Adrenal gland (tissue), 12 donors: ENCODE measurements around the gene MICU2. TPM values are rescaled to one million over a fixed set of nuclear protein-coding genes. Genes with fewer than 3 reads are reported as not detected.

Experiments
- DNase-seq, 7 donors: peaks; one replicate each; pipeline ENCODE4 v3.0.0-alpha.2; 2019 to 2020
- H3K27ac ChIP-seq, 5 donors: fragments of 200-600 bp; sonication (generic) in 4 of 5; 1 replicate in 3 of 5; 2 replicates in 2 of 5; pipeline versions ENCODE4 v1.5.1 to v1.8.0; 2016 to 2020; ENCODE audit warnings: mild to moderate bottlenecking in 1 of 5
- H3K27me3 ChIP-seq: fragments of 200-600 bp; 2 replicates; pipeline ENCODE4 v1.8.0; 2021
- H3K36me3 ChIP-seq, 2 donors: fragments of 200-600 bp; replicated peaks in 1 of 2; 1 replicate in 1 of 2; 2 replicates in 1 of 2; pipeline versions ENCODE4 v1.5.1 to v1.8.0; 2018 to 2022
- H3K4me1 ChIP-seq, 2 donors: fragments of 200-600 bp; replicated peaks in 1 of 2; 1 replicate in 1 of 2; 2 replicates in 1 of 2; pipeline versions ENCODE4 v1.5.1 to v1.8.0; 2018 to 2021
- H3K4me3 ChIP-seq, 4 donors: fragments of 200-600 bp; sonication (generic) in 3 of 4; one replicate each; pipeline ENCODE4 v1.5.1; 2016 to 2018
- H3K9me3 ChIP-seq, 3 donors: fragments of 200-600 bp; sonication (generic) in 1 of 3; replicated peaks in 1 of 3; 1 replicate in 2 of 3; 2 replicates in 1 of 3; pipeline versions ENCODE4 v1.5.1 to v1.8.0; 2016 to 2021
- POLR2A ChIP-seq, 2 donors: fragments of 450-650 bp; IDR thresholded peaks; one replicate each; pipeline ENCODE4 v1.6.1; 2017; ENCODE audit warnings: antibody characterized with exemption in 2 of 2, mild to moderate bottlenecking in 2 of 2, moderate library complexity in 1 of 2
- WGBS, 4 donors: extraction: QIAGEN DNeasy Blood & Tissue Kit in 2 of 4; methylation state at CpG; one replicate each; pipeline versions ENCODE4 v1.1.5 to v1.1.7; 2013 to 2017; 5-methylcytosine and 5-hydroxymethylcytosine counted together
- intact Hi-C, 2 donors: fragments of 100-400 bp; cut with DNase I; formaldehyde crosslinking; loops; one replicate each; pipeline versions ENCODE4 v1.14.1 to v1.15.0; 2022 to 2023
- polyA plus RNA-seq, 3 donors: library from polyadenylated mRNA; stranded (reverse); fragments of 200-250 nt in 2 of 3; fragments of 350-450 nt in 1 of 3; fragmentation: Illumina TruSeq in 1 of 3; extraction: RNeasy Lipid Tissue Mini Kit (QIAGEN cat#74804) in 1 of 3; gene quantifications; one replicate each; pipeline ENCODE4 v1.2.3, GENCODE V29; 2013 to 2014
- total RNA-seq, 9 donors: library from RNA; depleted of rRNA in 4 of 9; stranded (reverse); fragments of >200 nt in 4 of 9; fragments of 120-200 nt in 1 of 9; fragmentation: NEBNext Ultra II Directional in 1 of 9; extraction: Animal tissue kit (Norgen Biotek cat#: 25700) in 1 of 9; gene quantifications; one replicate each; pipeline versions ENCODE4 v1.1.0 to v1.2.4, GENCODE V29; 2013 to 2023
- TF ChIP-seq, protein P1 (sequence below), 6 experiments: fragments of 450-650 bp in 4 of 6; fragments of 200-600 bp in 2 of 6; sonication (generic) in 1 of 6; IDR thresholded peaks; 1 replicate in 5 of 6; 2 replicates in 1 of 6; pipeline versions ENCODE4 v1.5.1 to v1.8.0; 2016 to 2021; ENCODE audit warnings: antibody characterized with exemption in 6 of 6, mild to moderate bottlenecking in 2 of 6, moderate library complexity in 1 of 6
- donor health status: healthy with polysubstance abuse.
- donor health status: Bipolar disorder and iron deficiency.
- donor health status: DM: yes; HTN: yes; CAD: no.
- donor health status: DM: no; HTN: no; CAD: no.
- donor health status: DM: no; HTN: no; CAD: no.
- donor health status: DM: yes; HTN: yes; CAD: no.

Gene MICU2
- total and polyA plus RNA-seq, 12 donors, result 39.7 to 157 (median 59.7) TPM

DNA sequence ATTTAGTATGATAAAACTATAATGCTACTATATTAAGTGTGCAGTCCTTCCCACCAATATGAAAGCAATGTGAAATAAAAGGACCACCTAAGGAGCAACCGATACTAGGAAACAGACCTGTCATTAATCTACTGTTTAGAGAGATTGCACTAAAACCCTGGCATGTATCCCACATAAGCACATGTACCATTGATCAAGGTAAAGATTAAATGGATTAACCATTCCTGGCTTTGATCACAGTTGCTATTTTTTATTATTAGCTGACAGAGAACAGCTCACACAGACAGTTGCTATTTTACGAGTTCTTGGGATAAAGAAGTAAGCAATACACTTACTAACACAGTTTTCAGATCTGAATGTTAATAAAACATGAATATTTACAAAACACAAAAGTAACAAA is 87.2 kb downstream of the MICU2 start:
- Histone ChIP-seq H3K36me3 (peaks cover 0 to 15% of the 10 kb centered on the region in 2 donors), H3K4me3 (no peak overlapping the region), H3K27ac (no peak overlapping the region), H3K9me3 (no peaks in the 10 kb centered on the region), H3K27me3 (no peaks in the 10 kb centered on the region), H3K4me1 (no peaks in the 10 kb centered on the region)
- intact Hi-C loops, result no loop called here
- 88 to 95% (median 90%) methylated on average over 2 of the region's 2 CpGs for WGBS, 4 donors
- TF ChIP-seq POLR2A (IDR thresholded peaks at IDR 0.05), result no peak
- TF ChIP-seq, protein P1, sequence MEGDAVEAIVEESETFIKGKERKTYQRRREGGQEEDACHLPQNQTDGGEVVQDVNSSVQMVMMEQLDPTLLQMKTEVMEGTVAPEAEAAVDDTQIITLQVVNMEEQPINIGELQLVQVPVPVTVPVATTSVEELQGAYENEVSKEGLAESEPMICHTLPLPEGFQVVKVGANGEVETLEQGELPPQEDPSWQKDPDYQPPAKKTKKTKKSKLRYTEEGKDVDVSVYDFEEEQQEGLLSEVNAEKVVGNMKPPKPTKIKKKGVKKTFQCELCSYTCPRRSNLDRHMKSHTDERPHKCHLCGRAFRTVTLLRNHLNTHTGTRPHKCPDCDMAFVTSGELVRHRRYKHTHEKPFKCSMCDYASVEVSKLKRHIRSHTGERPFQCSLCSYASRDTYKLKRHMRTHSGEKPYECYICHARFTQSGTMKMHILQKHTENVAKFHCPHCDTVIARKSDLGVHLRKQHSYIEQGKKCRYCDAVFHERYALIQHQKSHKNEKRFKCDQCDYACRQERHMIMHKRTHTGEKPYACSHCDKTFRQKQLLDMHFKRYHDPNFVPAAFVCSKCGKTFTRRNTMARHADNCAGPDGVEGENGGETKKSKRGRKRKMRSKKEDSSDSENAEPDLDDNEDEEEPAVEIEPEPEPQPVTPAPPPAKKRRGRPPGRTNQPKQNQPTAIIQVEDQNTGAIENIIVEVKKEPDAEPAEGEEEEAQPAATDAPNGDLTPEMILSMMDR (IDR thresholded peaks at IDR 0.05), result no peak
- DNase-seq, result no peak

DNA sequence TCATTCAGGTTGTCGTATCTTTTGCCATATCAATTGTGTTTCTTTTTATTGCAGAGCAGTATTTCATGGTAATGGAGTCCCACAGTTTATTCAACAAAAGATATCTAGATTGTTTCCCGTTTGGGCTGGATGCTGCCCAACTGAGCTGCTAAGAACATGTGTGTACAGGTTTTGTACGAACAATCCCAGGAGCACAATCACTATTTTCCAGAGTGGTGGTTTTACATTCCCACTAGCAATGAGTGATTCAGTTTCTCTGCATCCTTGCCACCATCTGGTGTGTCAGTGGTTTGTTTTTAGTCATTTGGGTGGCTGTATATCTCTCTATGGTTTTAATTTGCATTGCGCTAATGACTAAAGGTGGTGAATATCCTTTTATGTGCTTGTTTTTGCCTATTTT is 92.1 kb downstream of the MICU2 start:
- H3K4me1 ChIP-seq, result no peaks in the 10 kb centered on the region
- H3K27ac ChIP-seq, result no peak overlapping the region
- H3K36me3 ChIP-seq, result peaks cover 0 to 8% of the 10 kb centered on the region in 2 donors
- DNase-seq, result no peak
- TF ChIP-seq, protein P1 (IDR thresholded peaks at IDR 0.05), result no peak
- no peak for TF ChIP-seq POLR2A (IDR thresholded peaks at IDR 0.05)
- WGBS, 4 donors, result 88 to 95% (median 93%) methylated on average over 4 of the region's 4 CpGs
- H3K27me3 ChIP-seq, result no peaks in the 10 kb centered on the region
- no peak overlapping the region for H3K4me3 ChIP-seq
- intact Hi-C loops, result no loop called here
- no peaks in the 10 kb centered on the region for H3K9me3 ChIP-seq

DNA sequence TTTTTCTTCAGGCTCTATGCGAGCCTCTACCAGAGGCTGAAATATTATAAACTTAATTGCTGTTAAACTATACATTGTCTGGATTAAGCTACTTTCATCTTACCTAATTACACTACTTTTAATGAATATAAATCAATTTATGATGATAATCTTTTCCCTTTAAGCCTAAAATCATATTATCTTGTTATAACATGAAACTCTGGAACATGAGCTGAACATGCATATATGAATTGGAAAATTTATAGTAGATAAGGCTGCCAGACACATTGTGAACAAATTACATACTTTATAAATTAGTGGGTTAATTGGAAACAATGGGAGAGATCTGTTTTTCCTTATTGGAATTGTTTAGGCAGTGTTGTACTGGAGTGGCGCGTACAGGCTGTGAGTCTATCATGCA is 99.6 kb downstream of the MICU2 start:
- WGBS, 4 donors, result 88 to 95% (median 94%) methylated on average over 3 of the region's 3 CpGs
- DNase-seq, result no peak
- H3K36me3 ChIP-seq, result peaks cover 0 to 3% of the 10 kb centered on the region in 2 donors

GRCh38 chr13:21501686-21502085 is 102.3 kb downstream of the MICU2 start:
- TF ChIP-seq, protein P1 (IDR thresholded peaks at IDR 0.05), result no peak
- no peak for TF ChIP-seq POLR2A (IDR thresholded peaks at IDR 0.05)
- H3K27me3 ChIP-seq, result no peaks in the 10 kb centered on the region
- no peaks in the 10 kb centered on the region for H3K4me1 ChIP-seq
- H3K27ac ChIP-seq, result no peak overlapping the region
- intact Hi-C loops, result no loop called here
- DNase-seq, result no peak
- no peaks in the 10 kb centered on the region for H3K9me3 ChIP-seq
- WGBS, 4 donors, result 94 to 98% (median 97%) methylated on average over 3 of the region's 3 CpGs
- H3K36me3 ChIP-seq, result no peaks in the 10 kb centered on the region
- no peak overlapping the region for H3K4me3 ChIP-seq

More for the DNA sequence above, 99.6 kb downstream of the MICU2 start:
- H3K27ac ChIP-seq, result no peak overlapping the region
- H3K9me3 ChIP-seq, result no peaks in the 10 kb centered on the region
- no peak for TF ChIP-seq POLR2A (IDR thresholded peaks at IDR 0.05)
- TF ChIP-seq, protein P1 (IDR thresholded peaks at IDR 0.05), result no peak
- no peak overlapping the region for H3K4me3 ChIP-seq
- H3K27me3 ChIP-seq, result no peaks in the 10 kb centered on the region
- H3K4me1 ChIP-seq, result no peaks in the 10 kb centered on the region
- intact Hi-C loops, result no loop called here
